ENCODE data around the gene TBC1D1. TPM values are rescaled to one million over a fixed set of nuclear protein-coding genes. Genes with fewer than 3 reads are reported as not detected.

TBC1D1 gene
- polyA plus RNA-seq, 1 donor from 2014 or later: 40.9 TPM

DNA sequence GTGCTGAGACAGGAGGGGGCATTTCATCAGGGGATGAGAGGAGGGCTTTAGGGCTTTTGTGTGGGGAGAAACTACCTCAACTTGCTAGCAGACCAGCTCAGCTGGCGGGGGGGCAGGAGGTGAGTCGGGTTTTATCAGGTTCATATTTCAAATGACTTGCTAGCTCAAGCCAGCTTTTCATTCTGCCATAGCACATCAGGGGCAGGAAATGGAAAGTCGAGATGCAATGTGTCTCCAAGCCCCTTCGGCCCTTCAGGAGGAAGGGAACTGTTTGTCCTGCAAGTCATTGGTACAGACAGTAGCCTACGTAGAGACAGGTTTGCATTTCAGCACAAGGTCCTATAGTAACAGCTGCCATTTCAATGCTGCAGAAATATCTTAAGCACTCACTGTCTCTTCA, 263.4 kb downstream of the TBC1D1 start:
- Mint-ChIP-seq H3K4me3 (peak overlapping the region in 3 of 4 donors; percentile 37 to 85 (median 67)), H3K4me1 (peaks cover 4 to 24% (median 16%) of the 10 kb centered on the region in 3 donors), H3K9me3 (peaks cover 3 to 6% (median 4%) of the 10 kb centered on the region in 3 donors), H3K27me3 (no peaks in the 10 kb centered on the region), H3K27ac (no peak overlapping the region), H3K36me3 (peaks cover 1% of the 10 kb centered on the region)

DNA sequence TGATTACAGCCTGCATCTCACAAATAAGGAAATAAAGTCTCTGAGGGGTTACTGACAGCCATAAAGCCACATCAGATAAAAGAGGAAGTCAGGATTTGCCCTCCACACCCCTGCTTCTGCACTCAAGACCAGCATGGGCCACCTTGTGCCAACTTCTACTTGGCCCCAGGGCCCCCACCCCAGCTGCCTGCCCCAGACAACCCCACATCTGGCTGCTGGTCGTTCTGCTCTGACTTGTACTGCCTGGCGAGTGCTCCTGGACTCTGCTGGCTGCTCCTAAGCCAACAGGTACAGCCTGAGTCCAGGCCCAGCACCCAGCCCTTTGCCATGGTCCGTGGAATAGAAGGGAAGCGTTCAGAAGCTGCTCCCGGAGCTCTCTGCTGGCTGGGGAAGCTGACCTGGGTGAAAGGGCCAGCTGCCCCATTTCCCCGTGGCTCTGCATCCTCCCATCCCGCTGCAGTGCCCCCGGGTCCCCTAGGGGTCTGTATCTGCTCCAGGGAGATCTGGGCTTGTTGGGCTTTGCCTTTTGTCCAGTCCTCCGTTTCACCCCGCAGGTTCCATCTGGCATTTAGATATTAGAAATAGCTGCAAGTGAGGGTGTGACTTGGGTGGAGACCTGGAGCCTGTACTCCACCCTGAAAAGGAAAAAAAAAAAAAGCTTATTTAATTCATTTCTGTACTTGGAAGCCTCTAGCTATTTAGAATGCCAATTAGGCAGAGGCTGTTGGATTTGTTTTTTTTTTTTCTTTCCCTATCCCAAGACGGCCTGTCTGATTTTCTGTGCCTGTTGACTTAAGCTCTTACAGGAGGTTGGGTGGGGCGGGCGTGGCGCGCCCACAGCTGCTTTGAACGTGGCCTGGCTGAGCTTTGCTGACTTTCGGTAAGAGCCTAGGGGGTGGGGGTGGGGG, 264.1 kb downstream of the TBC1D1 start:
- Mint-ChIP-seq H3K36me3 (peaks cover 1% of the 10 kb centered on the region), H3K9me3 (peaks cover 3 to 6% (median 4%) of the 10 kb centered on the region in 3 donors), H3K4me1 (peaks cover 4 to 26% (median 16%) of the 10 kb centered on the region in 3 donors), H3K4me3 (peak overlapping the region; percentile 26 to 85 (median 52)), H3K27me3 (no peaks in the 10 kb centered on the region), H3K27ac (peak overlapping the region in 1 of 3 donors; percentile 16)

DNA sequence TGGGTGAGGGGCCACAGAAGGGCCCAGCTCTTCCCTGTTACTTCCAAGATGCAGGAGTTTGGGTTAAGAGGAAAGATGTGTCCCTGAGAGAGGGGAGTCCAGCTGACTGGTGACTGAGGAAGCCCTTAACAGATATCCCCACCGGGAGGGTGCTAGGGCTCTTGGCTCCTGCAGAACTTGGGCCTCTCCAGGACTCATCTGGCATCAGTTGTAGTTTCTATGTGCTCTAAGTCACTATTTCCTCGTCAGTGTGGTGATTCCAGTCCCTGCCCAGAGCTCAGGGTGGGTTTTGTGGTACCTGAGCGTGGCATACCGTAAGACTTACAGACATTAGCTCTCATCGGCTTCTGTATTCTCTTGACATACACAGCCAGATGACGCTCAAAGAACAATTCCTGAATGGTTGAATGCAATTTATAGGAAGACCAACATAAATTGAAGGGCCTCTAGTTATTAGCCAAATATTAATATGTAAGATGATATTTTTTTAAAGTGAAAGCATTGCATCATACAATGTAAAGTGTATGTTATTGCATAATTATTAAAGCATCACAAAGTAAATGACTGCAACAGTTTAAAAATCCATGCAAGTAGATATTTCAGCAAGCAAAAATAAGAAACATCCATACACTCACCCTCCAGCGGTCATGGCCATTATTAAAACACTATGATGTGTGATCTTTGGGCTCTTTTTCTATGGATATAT, 264.9 kb downstream of the TBC1D1 start:
- Mint-ChIP-seq H3K9me3 (peaks cover 3 to 6% (median 4%) of the 10 kb centered on the region in 3 donors), H3K27me3 (no peaks in the 10 kb centered on the region), H3K27ac (peak overlapping the region in 1 of 3 donors; percentile 28), H3K4me3 (peak overlapping the region in 1 of 4 donors; percentile 4), H3K36me3 (peaks cover 1% of the 10 kb centered on the region), H3K4me1 (peaks cover 6 to 31% (median 17%) of the 10 kb centered on the region in 3 donors)

DNA sequence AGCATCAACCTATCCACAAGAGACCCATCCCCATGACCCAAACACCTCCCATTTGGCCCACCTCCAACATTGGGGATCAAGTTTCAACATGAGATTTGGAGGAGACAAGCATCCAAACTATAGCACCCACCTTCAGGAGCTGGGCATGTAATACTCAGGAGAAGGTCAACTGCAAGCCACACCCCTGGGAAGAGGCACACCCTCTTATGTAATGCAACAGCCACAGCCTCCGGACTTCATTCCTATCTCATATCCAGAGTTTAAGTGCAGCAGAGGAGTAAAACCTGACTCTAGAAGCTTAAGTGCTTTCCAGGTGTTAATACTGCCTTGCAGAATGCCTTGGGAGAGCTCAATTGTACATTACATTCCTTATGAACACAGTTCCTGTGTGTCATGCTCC, 266.7 kb downstream of the TBC1D1 start:
- no peak overlapping the region for H3K4me3 Mint-ChIP-seq
- peaks cover 0 to 3% (median 2%) of the 10 kb centered on the region in 3 donors for H3K9me3 Mint-ChIP-seq
- H3K4me1 Mint-ChIP-seq: peaks cover 11 to 34% (median 22%) of the 10 kb centered on the region in 3 donors
- no peaks in the 10 kb centered on the region for H3K27me3 Mint-ChIP-seq
- H3K36me3 Mint-ChIP-seq: peaks cover 1% of the 10 kb centered on the region
- H3K27ac Mint-ChIP-seq: no peak overlapping the region

DNA sequence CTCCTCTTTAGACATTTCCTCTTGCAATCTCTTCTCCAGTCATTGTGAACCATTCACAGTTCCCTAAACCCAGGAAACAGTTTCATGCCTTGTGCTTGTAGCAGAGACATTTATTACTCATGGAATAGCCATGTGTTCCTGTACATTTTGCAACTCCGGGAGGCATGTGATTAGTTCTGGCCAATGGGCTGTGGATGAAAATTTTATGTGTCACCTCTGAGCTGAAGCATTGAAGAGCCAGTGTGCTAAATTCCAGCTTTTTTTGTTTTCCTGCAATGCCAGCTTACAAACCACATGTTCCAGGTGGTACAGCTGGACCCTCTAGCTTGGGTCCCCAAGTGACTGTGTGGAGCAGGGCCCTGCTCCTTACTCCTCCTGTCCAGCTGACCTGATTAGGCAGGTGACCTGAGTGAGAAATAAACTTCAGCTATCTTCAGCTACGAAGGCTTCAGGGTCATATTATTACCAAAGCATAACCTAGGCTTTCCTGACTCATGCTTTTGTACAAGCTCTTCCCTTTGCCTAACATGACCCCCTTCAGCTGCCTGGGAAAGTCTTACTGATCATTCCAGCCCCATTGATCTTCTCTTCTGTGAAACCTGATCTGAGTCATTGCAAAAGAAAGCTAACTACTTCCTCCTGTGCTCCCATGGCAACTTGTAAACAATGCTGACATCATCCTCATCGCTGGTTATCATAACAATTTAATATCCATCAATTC, 269.8 kb downstream of the TBC1D1 start:
- H3K27ac Mint-ChIP-seq: peak overlapping the region; percentile 51 to 89 (median 78)
- peak overlapping the region in 3 of 4 donors; percentile 2 to 38 (median 3) for H3K4me3 Mint-ChIP-seq
- no peaks in the 10 kb centered on the region for H3K36me3 Mint-ChIP-seq
- H3K27me3 Mint-ChIP-seq: no peaks in the 10 kb centered on the region
- H3K9me3 Mint-ChIP-seq: peaks cover 5 to 8% (median 6%) of the 10 kb centered on the region in 3 donors
- peaks cover 6 to 15% (median 13%) of the 10 kb centered on the region in 3 donors for H3K4me1 Mint-ChIP-seq

DNA sequence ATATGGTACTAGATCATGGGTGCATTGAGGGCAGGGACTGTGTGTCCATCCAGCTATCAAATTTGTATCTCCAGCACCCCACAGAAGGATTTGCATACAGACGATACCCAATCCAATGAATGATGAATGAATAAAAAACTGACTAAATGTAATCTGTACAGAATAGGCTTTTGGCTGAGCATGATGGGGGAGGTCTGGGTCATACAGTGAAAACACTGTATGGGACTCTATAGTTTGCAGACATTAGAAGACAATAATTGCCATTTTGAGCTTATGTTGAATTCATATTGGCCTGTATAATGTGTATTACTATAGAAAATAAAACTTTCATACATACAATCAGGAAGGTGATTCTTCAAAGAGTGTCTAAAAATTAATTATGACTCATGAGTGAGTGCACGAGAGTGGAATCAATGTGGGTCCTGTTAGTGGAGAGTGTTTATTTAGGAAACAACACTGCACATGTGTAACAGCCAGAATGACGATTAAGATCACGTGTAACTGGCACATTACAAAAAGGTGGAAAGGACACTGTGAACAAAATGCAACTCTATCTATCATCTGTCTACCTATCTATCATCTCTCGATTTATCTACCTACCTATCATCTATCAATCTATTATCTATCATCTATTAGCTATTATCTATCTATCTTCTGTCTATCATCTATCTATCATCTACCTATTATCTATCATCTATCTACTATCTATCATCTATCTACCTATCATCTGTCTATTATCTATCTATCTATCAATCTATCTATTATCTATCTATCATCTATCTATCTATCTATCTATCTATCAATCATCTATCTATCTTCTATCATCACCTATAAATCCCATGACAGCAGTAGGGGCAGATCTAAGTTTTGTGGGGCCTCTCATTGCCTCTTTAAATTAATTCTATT, 270.6 kb downstream of the TBC1D1 start:
- Mint-ChIP-seq H3K9me3 (peaks cover 5 to 6% (median 5%) of the 10 kb centered on the region in 3 donors), H3K4me1 (peaks cover 5 to 13% (median 6%) of the 10 kb centered on the region in 3 donors), H3K4me3 (peak overlapping the region in 3 of 4 donors; percentile 2 to 38 (median 3)), H3K27me3 (no peaks in the 10 kb centered on the region), H3K27ac (peak overlapping the region; percentile 1 to 78 (median 51)), H3K36me3 (no peaks in the 10 kb centered on the region)

DNA sequence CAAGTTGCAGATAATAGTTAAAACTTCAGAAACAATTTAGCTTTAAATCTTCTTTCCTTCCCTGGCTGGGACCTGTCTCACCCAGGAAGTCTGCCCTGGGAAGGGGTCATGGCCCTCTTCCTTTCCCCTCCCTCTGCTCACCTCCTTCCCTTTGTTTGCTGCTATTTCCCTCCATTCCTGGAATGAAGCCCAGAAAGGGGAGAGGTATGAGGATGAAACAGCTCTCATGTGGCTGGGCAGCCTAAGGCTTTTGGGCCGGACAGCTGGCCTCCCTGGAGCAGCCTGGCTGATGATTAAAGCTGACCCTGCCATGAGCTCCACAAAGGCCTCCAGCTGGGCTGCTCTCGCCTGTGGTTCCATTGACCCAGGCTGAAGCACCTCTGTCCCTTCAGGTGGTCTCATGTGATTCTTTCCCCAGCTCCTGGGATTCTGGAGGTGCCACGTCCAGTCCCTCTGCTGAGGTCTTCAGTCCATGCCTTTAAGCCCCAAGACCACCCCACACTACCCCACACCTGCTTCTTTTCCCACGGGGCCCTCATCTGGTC, 271.4 kb downstream of the TBC1D1 start:
- no peaks in the 10 kb centered on the region for H3K36me3 Mint-ChIP-seq
- no peak overlapping the region for H3K4me3 Mint-ChIP-seq
- peaks cover 5 to 6% (median 5%) of the 10 kb centered on the region in 3 donors for H3K9me3 Mint-ChIP-seq
- peaks cover 4% of the 10 kb centered on the region for H3K27me3 Mint-ChIP-seq
- peaks cover 5 to 13% (median 6%) of the 10 kb centered on the region in 3 donors for H3K4me1 Mint-ChIP-seq
- H3K27ac Mint-ChIP-seq: peak overlapping the region in 1 of 3 donors; percentile 78

DNA sequence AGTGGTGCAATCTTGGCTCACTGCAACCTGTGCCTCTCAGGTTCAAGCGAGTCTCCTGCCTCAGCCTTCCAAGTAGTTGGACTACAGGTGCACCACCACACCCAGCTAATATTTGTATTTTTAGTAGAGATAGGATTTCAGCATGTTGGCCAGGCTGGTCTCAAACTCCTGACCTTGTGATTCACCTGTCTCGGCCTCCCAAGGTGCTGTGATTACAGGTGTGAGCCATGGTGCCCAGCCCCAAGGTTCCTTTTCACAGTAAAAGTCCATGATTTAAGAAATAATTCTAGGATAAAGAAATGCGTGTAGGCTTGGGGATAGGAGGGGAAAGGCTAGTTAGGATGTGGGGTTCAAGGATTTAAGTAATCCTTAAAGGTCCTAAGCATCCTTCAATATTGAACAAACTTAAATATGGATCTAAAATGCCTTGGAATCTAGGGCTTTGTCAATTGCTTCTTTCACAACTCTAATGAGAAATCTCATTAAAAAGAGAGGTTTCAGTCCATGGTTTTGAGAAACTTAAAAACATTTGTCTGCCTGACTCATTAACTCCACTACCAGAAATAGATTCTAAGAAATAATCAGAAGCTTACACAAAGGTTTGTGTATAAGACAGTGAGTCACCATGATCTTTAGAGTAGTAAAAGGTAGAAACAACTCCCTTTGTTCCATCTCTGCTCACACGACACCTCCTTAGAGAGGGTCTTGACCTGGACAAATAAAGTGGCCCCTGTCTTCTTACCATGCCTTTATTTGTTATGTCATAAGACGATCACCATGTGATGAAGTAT, 272.5 kb downstream of the TBC1D1 start:
- Mint-ChIP-seq H3K9me3 (peaks cover 3 to 5% (median 5%) of the 10 kb centered on the region in 3 donors), H3K4me1 (peaks cover 5 to 13% (median 6%) of the 10 kb centered on the region in 3 donors), H3K27ac (no peak overlapping the region), H3K4me3 (no peak overlapping the region), H3K36me3 (no peaks in the 10 kb centered on the region), H3K27me3 (peaks cover 7% of the 10 kb centered on the region)

DNA sequence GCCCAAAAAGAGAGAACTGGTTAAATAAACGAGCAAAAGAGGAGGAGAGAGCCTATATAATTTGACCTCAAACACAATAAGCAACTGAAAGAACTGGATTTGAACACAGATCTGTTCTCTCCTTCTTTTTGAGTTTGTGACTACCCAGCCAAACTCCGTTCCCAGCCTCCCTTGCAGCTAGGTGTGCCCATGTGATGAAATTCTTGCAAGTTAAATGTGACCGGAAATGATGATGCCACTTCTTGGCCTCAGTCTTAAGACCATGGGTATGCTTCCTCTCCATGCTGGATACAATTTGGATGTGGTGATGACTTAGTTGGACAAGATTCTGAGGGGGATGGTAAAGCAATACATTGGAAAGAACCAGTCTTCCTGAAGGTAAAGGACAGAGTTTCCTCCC, 273.5 kb downstream of the TBC1D1 start:
- peak overlapping the region in 1 of 3 donors; percentile 5 for H3K27ac Mint-ChIP-seq
- no peak overlapping the region for H3K4me3 Mint-ChIP-seq
- peaks cover 7% of the 10 kb centered on the region for H3K27me3 Mint-ChIP-seq
- peaks cover 5 to 13% (median 6%) of the 10 kb centered on the region in 3 donors for H3K4me1 Mint-ChIP-seq
- peaks cover 3 to 5% (median 5%) of the 10 kb centered on the region in 3 donors for H3K9me3 Mint-ChIP-seq
- no peaks in the 10 kb centered on the region for H3K36me3 Mint-ChIP-seq

DNA sequence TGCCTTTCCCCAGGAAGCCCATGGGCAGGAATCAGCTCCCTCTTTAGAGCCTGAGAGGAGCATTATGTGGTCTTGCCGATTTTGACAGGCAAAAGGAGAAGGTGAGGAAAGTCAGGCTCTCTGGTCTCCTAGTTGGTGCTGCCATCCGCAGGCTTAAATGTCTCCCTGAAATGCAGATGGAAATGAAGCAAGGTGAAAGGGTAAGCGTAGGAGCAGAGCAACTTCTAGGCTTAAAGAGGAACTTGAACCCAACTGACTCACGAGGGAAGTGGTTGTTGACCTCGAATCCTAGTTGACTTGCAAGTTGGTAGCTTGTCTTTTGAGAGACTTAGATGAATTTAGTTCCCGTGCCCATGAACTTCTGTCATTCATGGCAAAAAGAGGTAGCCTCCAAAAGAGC, 275.2 kb downstream of the TBC1D1 start:
- Mint-ChIP-seq H3K27ac (no peak overlapping the region), H3K36me3 (no peaks in the 10 kb centered on the region), H3K27me3 (peaks cover 7% of the 10 kb centered on the region), H3K9me3 (peaks cover 3 to 5% (median 5%) of the 10 kb centered on the region in 3 donors), H3K4me1 (peaks cover 1 to 3% (median 1%) of the 10 kb centered on the region in 3 donors), H3K4me3 (no peak overlapping the region)

DNA sequence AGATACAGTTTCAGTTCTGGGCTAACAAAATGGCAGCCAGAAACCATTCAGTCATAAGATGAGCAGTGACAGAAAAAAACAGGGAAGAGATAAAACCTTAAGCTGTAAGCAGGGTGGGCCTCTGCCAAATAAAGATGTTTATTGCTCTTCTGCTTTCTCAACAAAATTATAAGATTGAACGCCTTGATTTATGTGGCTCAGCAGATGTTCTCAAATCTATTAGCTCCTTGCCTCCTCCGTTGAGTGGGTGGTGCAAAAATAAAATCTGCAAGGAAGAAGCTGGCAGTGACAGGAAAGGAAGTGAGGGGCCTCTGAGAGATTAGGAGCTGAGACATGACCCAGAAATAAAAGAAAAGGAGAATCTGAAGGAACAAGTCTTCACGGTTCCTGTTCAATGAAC, 275.9 kb downstream of the TBC1D1 start:
- H3K4me1 Mint-ChIP-seq: no peaks in the 10 kb centered on the region
- H3K36me3 Mint-ChIP-seq: no peaks in the 10 kb centered on the region
- peaks cover 7% of the 10 kb centered on the region for H3K27me3 Mint-ChIP-seq
- H3K27ac Mint-ChIP-seq: no peak overlapping the region
- H3K4me3 Mint-ChIP-seq: no peak overlapping the region
- H3K9me3 Mint-ChIP-seq: peaks cover 3 to 5% (median 5%) of the 10 kb centered on the region in 3 donors

DNA sequence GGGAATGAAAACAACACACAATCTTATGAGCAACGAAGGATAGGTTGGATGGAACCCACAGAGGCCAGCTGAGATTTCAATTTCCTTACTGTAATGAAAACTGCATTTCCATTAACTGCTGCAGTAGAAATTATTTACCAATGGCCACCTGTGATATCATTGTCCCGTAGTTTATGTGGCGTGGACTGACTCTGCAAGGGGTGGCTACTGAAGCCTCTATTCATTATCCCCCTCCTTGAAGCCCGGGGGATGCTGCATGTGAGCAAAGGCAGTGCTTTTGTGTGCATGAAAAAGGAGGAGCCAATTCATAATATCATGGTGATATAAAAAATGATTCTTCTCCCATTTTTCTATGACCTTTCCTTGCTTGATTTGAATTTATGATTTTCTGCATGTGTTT, 277.1 kb downstream of the TBC1D1 start:
- no peaks in the 10 kb centered on the region for H3K36me3 Mint-ChIP-seq
- H3K9me3 Mint-ChIP-seq: peaks cover 3 to 7% (median 5%) of the 10 kb centered on the region in 3 donors
- no peak overlapping the region for H3K27ac Mint-ChIP-seq
- H3K27me3 Mint-ChIP-seq: peaks cover 9% of the 10 kb centered on the region
- no peaks in the 10 kb centered on the region for H3K4me1 Mint-ChIP-seq
- no peak overlapping the region for H3K4me3 Mint-ChIP-seq

DNA sequence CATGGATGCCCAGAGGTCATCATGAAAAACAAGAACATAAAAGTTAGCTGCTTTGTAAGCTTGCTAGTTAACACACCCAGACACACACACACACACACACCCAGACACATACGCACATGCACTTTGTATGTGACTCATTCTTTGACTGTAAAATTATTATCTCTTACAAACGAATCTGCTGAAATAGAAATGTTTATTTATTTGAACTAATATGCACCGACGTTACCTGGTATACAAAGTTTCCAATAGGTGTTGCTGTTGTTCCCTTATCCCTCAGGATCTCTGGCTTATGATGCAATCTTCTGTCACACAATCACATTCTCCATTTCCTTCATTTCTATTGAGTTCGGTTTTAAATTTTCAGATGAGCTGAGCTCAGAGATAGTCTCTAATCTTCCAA, 278.6 kb downstream of the TBC1D1 start:
- Mint-ChIP-seq H3K4me3 (no peak overlapping the region), H3K4me1 (no peaks in the 10 kb centered on the region), H3K27ac (no peak overlapping the region), H3K27me3 (peaks cover 12% of the 10 kb centered on the region), H3K36me3 (no peaks in the 10 kb centered on the region), H3K9me3 (peaks cover under 1 to 10% (median 1%) of the 10 kb centered on the region in 3 donors)

Data from IgD-negative memory B cell (primary cell).